Measurements from ENCODE around the gene ACTL8.

Gene ACTL8

GRCh38 chr1:17851056-17851455 is 95.9 kb downstream of the ACTL8 start:
- DNase-seq, result peak; percentile 44

DNA sequence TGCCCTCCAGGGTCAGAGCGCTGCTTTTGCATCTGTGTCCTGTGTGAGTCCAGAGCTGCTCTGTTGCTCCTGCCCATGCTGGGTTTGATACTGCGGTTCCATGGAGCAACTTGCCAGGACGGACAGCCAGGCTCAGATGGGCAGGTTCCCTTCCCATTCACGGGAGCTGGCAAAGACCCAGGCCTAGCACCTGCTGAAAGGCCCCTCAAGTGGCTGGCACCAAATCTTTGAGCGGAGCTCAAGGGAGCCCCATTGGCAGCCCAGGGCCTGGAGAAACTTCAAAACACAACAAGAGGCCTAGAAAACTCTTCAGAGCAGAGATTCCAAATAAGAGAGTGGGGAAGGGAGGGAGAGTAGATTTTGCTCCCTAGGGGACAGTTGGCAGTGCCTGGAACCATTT is 97.2 kb downstream of the ACTL8 start:
- no peak for DNase-seq

DNA sequence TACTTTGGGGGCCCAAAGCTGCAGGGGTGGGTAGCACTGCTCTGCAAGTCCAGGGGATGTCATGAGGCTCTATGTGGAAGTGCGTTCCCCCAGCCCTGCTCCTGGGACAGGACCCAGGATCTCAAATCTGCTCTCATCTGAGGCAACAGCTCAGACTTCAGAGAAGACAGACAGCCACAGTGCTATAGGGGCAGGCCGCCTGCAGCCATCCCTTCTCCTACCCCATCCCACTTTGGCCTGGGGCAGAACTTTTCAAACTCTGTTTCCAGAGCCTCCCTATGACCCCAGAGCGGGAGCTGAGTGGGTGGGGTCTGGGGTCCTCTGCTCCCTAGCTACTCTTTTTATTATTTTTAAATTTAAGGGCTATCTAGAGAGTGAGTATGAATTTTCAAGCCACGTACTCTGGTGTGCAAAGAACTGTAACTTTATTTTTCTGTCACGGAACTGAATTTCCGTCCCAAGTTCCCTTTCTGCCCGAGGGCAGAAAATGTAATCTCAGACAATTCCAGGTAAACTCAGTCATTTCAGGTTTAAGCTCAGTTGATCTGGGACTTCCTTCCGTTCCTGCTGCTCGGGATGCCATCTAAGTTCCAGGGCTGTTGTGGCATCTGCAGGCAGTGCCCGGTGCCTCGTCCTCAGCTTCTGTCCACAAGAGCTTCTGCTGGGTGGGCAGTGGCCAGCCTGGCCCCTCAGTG is 98.3 kb downstream of the ACTL8 start:
- no peak for DNase-seq

GRCh38 chr1:17856496-17857108 is 101.5 kb downstream of the ACTL8 start:
- DNase-seq, result no peak

DNA sequence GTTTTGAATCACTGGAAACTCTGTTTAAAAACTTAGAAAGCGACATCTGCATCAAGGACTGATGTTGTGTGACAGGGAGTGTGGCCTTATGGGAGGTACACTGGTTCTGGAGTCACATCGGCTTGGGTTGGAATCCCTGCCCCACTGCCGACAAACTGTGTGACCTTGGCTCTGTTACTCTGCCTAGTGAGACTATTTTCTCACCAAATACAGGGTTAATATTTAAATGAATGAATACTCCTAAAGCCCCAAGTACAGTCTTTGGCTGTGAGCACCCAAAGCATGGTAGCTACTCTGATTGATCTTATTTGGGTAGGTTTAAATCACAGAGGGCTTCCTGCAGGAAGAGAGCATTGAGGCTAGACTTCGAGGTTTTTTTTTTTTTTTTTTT is 102.0 kb downstream of the ACTL8 start:
- no peak for DNase-seq

DNA sequence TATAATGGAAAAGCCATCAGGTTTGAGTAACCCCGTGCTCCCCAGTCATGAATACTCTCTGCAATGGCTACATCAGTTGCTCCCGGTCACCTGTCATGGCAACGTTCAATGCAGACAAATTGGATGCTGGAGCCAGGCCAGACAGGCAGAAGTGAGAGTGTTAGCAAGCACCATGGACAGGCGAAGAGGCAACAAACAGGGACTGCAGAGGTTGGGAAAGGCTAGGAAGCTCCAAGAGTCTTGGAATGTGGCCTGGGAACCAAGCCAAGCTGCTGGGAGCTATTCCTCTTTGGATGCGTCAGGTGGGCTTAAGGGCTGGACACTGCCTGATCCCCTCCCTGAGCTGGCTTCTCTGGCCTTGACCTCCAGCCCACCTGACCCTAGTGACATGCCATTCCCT is 102.9 kb downstream of the ACTL8 start:
- no peak for DNase-seq

DNA sequence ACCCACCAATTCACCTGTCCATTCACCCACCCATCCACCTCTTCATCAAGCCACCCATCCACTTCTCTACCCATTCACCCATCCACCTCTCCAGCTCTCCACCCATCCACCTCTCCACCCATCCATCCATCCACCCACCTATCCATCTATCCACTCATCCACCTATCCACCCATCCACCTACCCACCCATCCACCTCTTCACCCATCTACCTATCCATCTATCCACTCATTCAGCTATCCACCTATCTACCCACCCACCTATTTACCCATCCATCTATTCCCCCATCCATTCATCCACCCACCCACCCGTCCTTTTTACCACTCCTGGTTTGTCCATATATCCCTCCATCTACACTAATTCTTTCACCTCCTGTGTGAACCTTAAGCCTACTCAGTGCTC is 105.7 kb downstream of the ACTL8 start:
- no peak for DNase-seq

DNA sequence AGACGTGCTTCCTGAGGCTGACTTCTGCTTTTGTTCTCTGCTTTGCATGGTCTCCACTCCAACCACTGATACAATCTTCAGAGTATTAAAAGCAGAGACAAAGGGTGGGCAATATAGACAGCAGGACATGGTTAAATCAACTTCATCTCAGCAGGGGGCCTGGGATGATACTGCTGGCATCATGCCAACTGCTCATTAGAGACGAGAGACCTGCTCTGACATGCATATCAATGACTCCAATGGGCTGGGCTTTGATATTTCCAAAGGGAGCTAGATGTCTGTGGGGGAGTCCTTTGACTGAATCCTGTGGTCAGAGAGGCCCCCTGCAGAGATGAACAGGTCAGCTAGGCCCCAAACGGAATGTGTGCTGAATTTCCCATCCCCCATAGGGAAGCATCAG is 106.6 kb downstream of the ACTL8 start:
- DNase-seq, result no peak

DNA sequence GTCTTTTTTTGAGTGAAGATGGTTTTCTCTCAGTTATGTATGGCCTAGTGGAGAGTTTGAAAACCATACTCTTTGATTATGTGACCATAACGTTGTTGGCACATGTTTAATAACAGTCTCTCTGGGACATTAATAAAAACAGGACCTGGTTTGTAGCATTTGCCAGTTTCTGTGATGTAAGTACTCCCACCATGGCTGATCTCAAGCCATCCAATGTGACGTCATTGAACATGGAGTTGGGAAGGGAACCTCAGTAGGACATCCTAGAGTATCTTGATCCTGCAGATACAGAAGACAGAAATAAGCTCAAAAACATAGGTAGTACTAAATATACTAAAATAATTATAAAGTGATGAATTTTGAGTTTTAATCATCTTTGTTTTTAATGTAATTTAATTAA is 107.0 kb downstream of the ACTL8 start:
- no peak for DNase-seq

- no peak for DNase-seq
Measured at GRCh38 chr1:17865912-17866739, 111.0 kb downstream of the ACTL8 start.

- DNase-seq, result no peak
Measured at GRCh38 chr1:17866740-17867029, 111.6 kb downstream of the ACTL8 start.

DNA sequence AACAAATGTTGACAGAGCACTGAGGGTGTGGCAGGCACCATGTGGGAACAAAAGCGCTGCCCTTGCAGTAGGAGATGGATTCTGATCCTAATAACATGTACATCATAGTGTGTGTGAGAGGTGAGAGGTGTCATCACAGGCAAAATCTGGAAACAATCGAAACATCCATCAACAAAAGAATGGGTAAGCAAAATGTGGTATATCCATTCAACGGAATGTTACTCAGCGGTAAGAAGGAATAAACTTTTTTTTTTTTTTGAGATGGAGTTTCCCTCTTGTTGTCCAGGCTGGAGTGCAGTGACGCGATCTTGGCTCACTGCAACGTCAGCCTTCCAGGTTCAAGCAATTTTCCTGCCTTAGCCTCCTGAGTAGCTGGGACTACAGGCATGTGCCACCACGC is 112.3 kb downstream of the ACTL8 start:
- no peak for DNase-seq

GRCh38 chr1:17869815-17870214 is 114.7 kb downstream of the ACTL8 start:
- DNase-seq, result no peak

DNA sequence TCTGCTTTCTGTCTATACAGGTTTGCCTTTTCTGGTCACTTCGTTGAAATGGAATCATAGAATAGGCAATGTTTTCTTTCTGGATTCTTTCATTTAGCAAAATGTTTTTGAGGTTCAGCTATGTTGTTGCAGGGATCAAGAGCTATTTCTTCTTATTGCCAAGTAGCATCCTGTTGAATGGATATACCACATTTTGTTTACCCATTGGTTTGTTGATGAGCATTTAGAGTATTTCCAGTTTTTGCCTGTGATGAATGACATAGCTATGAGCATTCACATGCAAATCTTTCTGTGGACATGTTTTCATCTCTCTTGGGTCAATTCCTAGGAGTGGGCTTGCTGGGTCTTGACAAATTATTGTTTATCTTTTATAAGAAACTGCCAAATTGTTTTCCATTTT is 115.5 kb downstream of the ACTL8 start:
- no peak for DNase-seq

- no peak for DNase-seq
Measured at GRCh38 chr1:17873007-17873675, 118.0 kb downstream of the ACTL8 start.

- no peak for DNase-seq
Measured at GRCh38 chr1:17874231-17874630, 119.1 kb downstream of the ACTL8 start.

DNA sequence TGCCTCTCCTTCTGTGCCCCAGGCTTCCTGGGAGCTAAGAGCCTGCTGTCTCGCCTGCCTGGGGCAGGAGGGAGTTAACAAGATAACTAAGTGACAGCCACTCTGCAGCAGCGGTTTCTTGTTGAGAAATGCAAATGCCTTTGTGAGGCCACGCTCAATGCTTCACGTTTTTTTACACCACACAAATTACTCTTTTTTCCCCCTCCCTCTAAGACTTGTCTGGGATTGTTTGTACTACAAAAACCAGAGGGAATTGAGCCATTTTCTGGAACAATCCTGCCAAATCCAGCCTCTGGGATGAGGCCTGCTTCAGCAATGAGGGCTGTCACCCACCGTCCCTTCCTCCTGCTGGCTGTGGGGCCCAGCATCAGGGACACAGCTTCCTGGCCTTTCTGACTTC is 119.6 kb downstream of the ACTL8 start:
- DNase-seq, result no peak

DNA sequence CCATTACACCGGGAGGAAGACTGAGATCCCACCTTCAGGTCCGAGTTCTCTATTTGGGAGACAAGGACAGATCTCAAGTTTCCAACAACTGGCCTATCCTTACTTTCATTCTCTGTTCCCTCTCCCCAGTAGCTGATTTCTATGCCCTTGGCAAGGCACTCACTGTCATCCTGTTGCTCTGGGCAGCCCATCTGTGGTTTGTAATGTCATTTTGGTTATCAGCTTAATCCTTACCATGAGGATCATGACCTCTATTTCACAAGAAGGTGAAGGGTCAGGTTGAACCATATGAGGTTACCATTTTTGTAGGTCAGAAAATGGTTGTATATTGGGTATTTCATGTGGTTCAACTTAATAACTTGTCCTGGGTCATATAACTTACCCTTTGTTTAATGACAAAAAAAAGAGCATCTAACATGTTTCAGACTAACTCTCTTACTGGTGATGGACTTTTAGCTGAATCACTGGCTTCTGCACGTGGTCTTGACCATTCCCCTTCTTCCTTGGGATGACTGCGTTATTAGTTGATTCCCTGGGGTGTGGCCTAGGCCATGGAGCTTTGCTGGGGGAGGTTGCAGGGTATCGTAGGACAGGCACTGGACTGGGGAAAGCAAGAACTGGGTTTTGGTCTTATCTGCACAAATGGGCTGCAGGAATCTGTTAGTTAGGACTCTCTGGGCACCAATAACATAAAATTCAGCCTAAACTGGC is 120.2 kb downstream of the ACTL8 start:
- DNase-seq, result no peak

DNA sequence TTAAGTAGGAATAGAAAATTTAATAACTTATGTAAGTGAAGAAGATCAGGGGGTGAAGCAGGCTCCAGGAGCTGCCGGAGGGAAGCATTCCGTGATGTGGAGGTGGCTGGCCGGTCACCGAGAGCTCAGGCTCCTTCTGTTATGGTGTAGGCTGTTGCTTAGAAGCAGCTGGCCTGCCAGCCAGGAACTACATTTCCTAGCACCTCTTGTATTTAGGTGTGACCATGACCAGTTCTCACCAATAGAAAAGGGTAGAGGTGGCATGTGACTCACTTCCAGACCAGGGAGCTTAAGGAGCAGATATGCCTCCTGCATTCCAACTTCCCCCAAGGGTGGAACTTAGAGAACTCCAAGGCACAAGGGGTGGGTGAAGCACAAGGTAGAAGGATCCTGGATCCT is 120.7 kb downstream of the ACTL8 start:
- DNase-seq, result no peak
